ENCODE measurements around the gene KCNH8. TPM values are rescaled to one million over a fixed set of nuclear protein-coding genes. Genes with fewer than 3 reads are reported as not detected.

Gene KCNH8
- total RNA-seq, 1 experiment from 2014 or later = 3.7 TPM

- Histone ChIP-seq H3K27ac (ENCODE audit: insufficient read length, low read depth, low read length) (no peak overlapping the region), H4K5ac (ENCODE audit: insufficient read length, low read depth, low read length) (no peak overlapping the region), H4K91ac (ENCODE audit: insufficient read length, low read depth, low read length) (no peak overlapping the region), H2AK5ac (ENCODE audit: insufficient read length, low read length) (no peak overlapping the region), H2BK12ac (ENCODE audit: insufficient read length, low read depth, low read length) (no peak overlapping the region), H2BK5ac (ENCODE audit: insufficient read length, low read length) (no peak overlapping the region), H3K9ac (ENCODE audit: extremely low read depth, insufficient read length, low read length) (no peak overlapping the region), H2BK120ac (ENCODE audit: low read depth, low read length, poor library complexity, severe bottlenecking) (no peak overlapping the region), H3K27me3 (ENCODE audit: insufficient read depth, low read length) (no peaks in the 10 kb centered on the region), H2AFZ (ENCODE audit: low read length) (no peak overlapping the region), H3K14ac (ENCODE audit: insufficient read depth, low read length) (no peak overlapping the region), H3K56ac (ENCODE audit: insufficient read length, low read depth, low read length) (no peak overlapping the region), H3K9me3 (ENCODE audit: control insufficient read depth, low read depth, low read length) (no peaks in the 10 kb centered on the region), H2BK20ac (ENCODE audit: low read depth, low read length, poor library complexity, severe bottlenecking) (no peak overlapping the region), H2BK15ac (ENCODE audit: low read depth, low read length) (no peak overlapping the region), H4K8ac (replicated peaks; ENCODE audit: insufficient read length, low read depth, low read length) (no peak overlapping the region), H3K4ac (ENCODE audit: low read depth, low read length) (no peak overlapping the region), H3K4me2 (ENCODE audit: insufficient read depth, insufficient read length, low read length) (no peak overlapping the region), H3K23ac (ENCODE audit: insufficient read length, low read depth, low read length) (no peak overlapping the region), H3T11ph (ENCODE audit: low read length) (no peak overlapping the region), H3K4me1 (ENCODE audit: insufficient read depth, low read length) (peaks cover 4% of the 10 kb centered on the region; the same call in 1 of the 2 replicates), H3K18ac (ENCODE audit: insufficient read length, low read depth, low read length) (no peak overlapping the region), H4K20me1 (ENCODE audit: control insufficient read depth, insufficient read depth, insufficient read length) (no peaks in the 10 kb centered on the region), H3K79me2 (ENCODE audit: insufficient read depth, low read length) (no peaks in the 10 kb centered on the region), H3K79me1 (ENCODE audit: insufficient read depth, low read depth, low read length, poor library complexity, severe bottlenecking) (no peaks in the 10 kb centered on the region), H3K23me2 (ENCODE audit: insufficient read length, low read depth, low read length, poor library complexity, severe bottlenecking) (no peaks in the 10 kb centered on the region)
- H3K4me3 Mint-ChIP-seq = no peak overlapping the region
- peaks cover 0 to 3% of the 10 kb centered on the region in 2 experiments; a peak in 1 of 5 replicates for H3K9me3 Mint-ChIP-seq
- TF ChIP-seq CTCF (conservative IDR thresholded peaks at IDR 0.05) = no peak
- no CpG with 5 or more reads among the region's 1 CpG for WGBS (ENCODE audit: extremely low coverage, insufficient read length, low lambda C conversion rate)
- peaks cover 4% of the 10 kb centered on the region in 2 experiments for H3K4me1 Mint-ChIP-seq
- H3K36me3 Mint-ChIP-seq (ENCODE audit: insufficient read depth in 1 of 3, low read depth in 3 of 3) = no peaks in the 10 kb centered on the region; a peak in 1 of 7 replicates
- H3K27me3 Mint-ChIP-seq (ENCODE audit: low read depth) = no peaks in the 10 kb centered on the region
- no peak overlapping the region for H3K27ac Mint-ChIP-seq
- DNase-seq = no peak
Observed at GRCh38 chr3:19338769-19339168, 190.5 kb downstream of the KCNH8 start.
